GM19438 (cell line): Measurements from ENCODE around the gene CA11.
"Not testable (repeated sequence)": the region's sequence is repeated elsewhere in the genome, so short reads cannot be mapped to it uniquely, and the experiment has no call there.

Experiments used
- ATAC-seq: cut with Tn5 transposase; IDR thresholded peaks from one replicate; pipeline ENCODE4 v1.9.1; 2021; ENCODE audit warnings: low read depth; ENCODE audit not compliant: unreplicated experiment

The CA11 gene

DNA sequence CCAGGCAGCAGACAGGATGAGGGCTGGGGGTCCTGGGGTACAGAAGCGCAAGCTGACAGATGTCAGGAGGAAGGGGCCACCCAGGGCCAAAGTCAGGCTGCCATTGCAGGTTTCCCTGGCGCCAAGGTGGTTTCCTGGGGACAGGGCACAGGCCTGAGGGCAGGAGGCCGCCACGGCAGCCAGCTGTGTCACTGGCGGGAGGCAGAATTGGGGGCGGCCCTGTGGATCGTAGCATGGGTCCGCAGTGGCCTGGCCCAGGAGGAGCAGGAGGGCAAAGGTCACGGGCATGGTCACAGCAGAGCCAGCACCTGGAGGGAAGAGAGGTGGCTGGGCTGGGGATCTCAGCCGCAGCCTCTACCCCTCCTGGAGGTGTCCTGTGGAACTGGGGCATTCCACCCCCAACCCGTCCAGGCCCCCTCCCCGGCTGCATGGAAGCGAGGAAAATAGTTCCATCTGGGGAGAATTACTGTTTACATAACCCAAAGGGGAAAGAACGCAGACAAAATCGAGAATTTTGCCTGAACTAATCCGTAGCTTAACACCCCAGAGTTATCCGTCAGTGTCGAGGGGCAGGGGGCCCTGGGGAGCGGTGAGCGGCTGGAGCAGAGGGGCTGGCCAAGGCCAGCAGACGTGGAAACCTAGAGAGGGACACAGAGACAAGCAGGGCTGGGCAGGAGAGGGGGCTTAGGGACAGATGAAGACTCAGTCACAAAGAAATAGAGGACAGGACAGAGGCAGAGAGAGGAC is 24.9 kb upstream of the CA11 start:
- no peak for ATAC-seq

DNA sequence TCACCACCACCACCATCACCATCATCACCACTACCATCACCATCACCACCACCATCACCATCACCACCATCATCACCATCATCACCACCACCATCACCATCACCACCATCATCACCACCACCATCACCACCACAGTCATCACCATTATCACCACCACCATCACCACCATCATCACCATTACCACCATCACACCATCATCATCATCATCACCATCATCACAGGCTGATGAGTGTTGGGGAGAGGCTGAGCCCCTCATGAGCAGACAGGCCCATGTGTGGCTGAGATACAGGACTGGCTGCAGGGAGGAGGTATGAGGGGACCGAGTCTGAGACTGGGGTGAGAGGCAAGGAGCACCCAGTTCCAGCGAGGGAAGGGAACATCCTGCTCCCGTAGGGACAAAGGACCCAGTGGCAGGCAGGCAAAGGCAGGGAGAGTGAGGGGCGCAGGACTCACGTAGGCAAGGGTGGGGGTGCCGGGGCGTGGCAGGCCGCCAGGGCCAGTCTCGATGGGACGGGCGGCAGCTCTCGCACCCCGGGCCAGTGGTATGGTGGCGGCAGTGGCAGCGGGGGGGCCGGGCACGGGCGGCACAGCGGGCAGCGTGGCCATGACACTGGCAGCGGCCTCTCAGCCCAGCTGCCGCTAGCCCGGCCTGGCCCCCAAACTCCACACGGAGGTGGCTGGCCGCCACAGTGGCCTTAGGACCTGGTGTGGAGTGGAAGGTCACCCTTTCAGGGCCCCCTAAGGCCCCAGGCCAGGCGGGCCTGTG is 24.1 kb upstream of the CA11 start:
- ATAC-seq = no peak

DNA sequence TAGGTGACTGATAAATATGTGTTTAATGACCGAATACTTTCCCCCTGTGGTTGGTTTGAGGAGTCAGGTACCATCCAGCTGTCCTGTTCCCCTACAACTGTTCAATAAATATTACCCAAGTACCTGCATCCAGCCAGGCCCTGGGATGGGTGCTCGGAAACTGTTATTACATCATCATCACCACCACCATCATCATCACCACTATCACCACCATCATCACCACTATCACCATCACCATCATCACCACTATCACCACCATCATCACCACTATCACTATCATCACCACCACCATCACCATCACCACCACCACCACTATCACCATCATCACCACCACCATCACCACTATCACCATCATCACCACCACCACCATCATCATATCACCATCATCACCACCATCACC is 22.8 kb upstream of the CA11 start:
- no peak for ATAC-seq

DNA sequence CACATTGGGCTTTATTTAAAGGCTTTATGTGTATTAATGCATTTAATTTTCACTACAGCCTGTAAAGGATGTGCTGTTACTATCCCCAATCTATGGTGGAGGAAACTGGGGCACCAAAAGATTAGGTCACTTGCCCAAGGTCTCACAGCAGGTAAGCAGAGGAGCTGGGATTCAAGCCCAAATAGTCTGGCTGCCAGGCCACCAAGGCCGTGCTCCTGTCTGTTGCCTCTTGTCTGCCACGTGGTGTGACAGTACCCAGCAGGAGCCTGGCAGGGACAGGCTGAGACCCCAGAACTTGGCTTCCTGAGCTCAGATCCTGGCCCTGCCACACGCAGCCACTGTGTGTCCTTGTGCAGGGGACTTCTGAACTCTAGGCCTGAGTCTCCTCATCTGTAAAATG is 22.3 kb upstream of the CA11 start:
- no peak for ATAC-seq

DNA sequence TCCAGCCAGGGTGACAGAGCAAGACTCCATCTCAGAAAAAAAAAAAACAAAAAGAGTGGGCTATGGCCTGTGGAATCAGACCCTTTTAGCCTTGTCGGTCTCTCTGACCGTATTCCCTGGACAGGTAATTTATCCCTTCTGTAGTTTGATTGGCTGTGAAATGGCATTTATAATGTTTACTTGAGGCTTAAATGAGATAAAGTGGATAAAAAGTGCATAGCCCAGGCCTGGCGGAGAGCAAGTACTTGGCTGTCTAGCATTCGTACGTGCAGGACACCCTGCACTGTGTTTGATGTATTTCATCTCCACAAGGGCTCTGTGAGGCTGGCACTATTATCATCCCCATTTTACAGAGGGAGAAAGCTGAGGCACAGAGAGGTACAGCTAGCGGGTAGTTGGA is 19.8 kb upstream of the CA11 start:
- no peak for ATAC-seq

DNA sequence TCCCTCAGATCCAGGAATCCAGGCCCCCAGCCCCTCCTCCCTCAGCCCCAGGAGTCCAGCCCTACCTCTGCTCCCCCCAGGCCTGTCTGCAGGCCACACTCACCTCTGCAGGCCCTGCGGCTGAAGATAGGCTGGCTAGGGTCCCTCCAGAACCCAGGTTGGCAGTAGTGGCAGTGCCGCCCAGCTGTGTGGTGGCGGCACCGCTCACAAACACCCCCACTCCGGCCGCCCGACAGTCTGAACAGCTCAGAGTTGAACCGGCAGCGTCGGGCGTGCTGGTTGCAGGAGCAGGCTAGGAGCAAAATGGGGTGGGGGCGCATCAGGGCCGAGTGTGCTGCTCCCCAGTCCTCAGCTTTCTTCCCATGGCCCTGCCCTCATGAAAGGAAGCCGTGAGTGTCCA is 18.5 kb upstream of the CA11 start:
- ATAC-seq = no peak

DNA sequence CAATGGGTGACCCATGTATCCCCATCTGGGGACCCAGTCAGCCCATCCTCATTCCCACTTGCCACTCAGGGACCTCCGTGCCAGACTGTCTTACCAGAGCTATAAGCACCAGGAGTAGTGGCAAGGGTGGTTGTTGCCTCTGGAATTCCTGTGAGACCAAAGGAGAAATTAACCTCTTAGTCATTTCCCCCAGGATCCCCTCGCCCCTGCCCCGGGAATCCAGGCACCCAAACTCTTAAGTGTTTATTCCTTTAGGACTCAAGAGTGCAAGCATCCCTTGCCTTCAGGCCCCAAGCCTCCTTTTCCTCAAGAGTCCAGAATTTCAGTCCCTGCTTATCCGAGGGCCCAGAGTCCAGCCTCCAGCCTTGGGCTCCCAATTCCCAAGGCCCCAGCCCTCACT is 17.7 kb upstream of the CA11 start:
- no peak for ATAC-seq

DNA sequence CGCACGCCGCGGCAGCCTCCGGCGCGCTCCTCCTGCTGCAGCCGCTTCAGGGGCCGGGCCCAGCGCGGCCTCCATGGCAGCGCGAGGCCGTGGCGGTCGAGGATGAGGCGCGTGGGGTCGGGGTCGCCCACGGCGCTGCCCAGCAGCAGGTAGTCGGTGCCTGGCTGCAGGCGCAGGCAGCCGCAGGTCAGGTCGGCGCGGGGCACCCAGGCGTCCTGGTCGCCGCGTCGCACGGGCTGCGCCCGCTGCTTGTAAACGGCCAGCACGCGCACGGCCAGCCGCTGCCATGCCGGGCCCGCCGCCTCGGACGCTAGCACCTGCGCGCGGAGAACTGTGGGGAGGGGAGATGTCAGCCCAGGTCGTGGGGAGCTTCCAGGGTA is 15.7 kb upstream of the CA11 start:
- no peak for ATAC-seq

DNA sequence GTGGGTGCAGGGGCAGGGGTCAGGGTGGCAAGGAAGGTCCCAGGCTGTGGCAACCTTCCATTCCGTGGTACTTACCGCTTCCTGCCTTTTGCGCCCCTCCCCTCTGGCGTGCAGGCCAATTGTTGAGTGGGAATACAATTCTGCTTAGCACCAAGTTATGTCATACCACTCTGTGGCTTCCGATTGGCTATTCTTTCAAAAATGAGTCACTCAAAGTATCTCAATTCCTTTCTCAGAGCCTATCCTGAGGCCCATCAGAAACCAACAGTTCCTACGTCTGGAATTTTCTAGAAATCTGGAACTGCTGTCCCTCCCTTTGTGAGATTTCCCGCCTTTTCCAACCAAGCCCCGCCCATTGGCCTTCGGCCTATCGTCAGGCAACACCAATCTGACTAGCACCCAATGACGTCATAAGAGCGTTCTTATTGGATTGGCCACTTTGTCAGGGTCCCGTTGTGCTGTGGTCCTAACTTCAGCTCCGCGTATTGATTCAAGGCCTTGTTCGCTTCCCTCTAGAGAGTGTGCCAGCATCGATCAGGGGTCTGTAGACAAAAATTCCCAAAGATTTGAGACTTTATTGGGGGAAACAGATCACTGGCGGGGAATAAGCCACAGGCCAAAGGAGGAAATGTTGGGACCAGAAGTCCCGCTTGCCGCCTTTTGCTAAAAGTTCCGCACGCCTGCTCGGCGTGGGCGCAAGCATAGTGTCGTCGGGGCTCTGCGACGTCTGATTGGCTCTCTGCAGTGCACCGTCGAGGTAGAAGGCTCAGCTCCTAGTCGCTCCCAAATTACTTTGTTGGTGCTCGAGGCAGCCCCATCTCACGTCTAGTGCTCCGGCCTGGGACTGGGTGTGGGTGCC is 15.1 kb upstream of the CA11 start:
- peak; percentile 80 for ATAC-seq

DNA sequence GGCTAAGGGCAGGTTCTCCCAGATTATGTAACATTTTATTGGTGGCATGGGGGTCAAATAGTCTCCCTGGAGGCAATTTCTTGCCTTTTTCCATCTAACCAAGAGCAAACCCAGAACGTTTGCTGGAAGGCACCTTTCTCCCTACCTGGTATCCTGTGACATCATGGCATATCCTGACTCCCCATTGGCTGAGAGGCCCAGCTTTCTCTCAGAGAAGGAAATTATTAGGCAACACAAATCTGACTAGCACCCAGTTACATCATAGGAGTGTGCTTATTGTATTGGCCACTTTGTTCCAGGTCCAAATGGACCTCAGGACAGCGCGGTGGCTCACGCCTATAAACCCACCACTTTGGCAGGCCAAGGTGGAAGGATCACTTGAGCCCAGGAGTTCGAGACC is 13.8 kb upstream of the CA11 start:
- ATAC-seq = no peak

DNA sequence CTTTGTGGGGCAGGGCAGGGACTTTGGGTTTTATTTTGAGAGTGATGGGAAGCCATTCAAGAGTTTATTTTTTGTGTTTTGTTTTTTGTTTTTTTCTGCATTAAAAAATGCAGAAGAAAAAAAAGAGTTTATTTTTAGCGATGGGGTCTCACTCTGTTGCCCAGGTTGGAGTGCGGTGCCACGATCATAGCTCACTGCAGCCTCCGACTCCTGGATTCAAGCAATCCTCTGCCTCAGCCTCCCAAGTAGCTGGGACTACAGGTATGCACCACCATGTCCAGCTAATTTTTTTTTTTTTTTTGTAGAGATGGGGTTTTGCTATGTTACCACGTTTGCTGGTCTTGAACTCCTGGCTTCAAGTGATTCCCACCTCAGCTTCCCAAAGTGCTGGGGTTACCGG is 12.5 kb upstream of the CA11 start:
- ATAC-seq = no peak

DNA sequence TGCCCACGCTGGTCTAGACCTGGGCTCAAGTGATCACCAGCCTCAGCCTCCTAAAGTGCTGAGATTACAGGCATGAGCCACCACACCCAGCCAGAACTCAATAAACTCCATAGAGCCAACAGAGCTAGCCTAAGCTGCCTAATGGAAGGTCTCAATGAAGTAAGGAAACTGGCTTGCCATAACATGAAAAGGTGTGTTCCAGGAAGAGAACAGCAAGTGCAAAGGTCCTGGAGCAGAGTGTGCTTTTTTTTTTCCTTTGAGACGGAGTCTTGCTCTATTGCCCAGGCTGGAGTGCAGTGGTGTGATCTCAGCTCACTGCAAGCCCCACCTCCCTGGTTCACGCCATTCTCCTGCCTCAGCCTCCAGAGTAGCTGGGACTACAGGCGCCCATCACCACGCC is 11.8 kb upstream of the CA11 start:
- ATAC-seq = not testable (repeated sequence)

DNA sequence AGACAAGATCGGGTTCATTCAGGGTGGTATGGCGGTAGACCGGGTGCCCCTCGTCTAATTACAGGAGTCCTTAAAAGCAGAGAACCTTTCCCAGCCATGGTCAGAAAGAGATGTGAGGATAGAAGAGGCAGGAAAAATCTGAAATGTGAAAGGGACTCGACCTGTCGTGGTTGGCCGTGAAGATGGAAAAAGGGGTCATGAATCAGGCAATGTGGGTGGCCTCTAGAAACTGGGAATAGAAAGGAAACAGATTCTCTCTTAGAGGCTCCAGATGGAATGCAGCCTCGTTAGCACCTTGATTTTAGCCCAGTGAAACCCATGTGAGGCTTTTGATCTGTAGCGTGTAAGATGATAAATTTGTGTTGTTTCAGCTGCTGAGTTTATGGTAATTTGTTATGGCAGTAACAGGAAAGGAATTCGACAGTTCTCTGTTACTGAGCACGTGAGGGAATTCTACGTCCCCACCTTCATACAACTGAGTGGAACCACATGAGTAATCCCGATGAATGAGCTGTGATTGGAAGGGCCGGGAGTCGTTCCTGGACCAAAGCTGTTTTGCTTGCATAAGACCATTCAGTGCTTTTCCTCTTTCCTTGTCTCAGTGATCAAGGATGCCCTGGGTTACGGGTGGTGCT is 11.0 kb upstream of the CA11 start:
- ATAC-seq = no peak

DNA sequence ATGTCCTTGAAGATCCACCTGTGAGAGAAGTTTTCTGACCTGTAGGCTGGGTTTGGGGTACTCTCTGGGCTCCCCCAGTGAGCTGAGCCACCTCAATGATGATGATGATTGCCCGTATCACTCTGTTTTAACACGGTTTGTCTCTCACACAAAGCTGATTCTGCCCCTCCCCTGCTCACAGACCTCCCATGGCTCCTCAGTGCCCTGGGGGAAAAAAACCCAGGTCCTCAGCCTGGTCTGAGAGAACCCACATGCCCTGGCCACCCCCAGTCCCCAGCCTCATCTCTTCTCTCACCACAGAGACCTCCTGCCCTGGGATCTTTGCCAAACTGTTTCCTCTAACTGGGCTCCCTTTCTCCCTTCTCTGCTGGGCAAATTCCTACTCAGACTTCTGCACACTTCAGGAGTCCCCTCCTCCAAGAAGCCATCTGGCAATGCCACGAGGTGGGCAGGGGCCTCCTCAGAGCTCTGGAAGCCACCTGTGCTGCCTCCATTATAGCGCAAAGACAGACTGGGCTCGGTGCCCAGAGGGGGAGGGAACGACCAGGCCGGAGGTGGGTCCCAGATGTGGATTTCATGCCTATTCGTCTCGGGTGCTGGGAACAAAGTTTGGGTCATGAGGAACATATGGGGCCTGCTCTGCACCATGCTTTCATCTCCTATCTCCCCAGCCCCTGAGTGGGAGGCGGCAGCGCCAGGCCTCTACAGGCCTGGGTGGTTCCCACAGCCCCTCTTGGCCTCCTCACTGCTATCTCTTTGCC is 8.5 kb upstream of the CA11 start:
- no peak for ATAC-seq

DNA sequence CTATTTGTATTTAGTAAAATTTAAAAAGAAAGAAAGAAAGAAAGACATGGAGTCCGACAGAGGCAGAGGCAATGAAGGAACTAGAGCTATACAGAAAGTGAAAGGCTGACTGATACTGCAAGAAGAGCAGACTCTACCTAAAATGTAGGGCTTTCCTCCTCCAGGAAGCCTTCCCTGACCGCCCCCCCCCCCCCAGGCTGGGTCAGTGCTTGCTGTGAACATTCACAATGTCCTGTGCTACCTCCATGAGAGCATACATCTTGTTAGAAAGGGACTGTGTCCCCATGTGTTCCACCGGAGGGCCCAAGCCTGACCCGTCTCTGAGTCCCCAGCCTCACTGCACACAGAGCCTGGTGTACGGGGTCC is 5.7 kb upstream of the CA11 start:
- ATAC-seq = no peak

DNA sequence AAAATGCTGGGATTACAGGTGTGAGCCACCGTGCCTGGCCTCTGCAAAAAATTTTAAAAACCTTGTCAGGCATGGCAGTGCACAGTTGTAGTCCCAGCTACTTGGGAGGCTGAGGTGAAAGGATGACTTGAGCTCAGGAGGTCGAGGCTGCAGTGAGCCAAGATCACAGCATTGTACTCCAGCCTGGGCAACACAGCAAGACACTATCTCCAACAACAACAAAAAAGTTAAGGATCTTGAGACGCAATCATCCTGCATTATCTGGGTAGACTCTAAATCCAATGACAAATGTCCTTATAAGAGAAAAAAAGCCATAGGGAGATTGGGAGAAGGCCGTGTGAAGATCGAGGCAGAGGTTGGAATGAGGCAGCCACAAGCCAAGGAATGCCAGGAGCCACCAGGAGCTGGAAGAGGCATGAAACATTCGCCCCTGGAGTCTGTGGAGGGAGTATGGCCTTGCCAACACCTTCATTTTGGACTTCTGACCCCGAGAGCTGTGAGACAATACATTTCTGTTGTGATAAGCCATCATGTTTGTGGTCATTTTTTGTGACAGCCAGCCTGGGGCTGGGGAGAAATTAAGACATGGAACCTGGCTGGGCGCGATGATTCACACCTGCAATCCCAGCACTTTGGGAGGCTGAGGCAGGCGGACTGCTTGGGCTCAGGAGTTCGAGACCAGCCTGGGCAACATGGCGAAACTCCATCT is 5.1 kb upstream of the CA11 start:
- no peak for ATAC-seq

DNA sequence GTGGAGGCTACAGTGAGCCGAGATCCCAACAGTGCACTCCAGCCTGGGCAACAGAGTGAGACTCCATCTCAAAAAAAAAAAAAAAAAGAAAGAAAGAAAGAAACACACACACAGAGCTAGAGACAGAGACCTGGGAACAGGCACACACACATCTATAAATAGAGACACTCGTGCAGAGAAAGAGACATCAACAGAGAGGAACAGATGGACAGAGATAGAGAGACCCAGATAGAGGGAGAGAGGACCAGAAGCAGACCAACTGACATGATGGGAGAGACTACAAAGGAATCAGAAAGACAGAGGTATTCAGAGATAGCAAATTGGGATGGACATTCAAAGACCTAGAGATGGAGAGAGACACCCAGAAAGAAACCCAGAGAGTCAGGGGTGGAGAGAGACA is 2.1 kb upstream of the CA11 start:
- no peak for ATAC-seq

DNA sequence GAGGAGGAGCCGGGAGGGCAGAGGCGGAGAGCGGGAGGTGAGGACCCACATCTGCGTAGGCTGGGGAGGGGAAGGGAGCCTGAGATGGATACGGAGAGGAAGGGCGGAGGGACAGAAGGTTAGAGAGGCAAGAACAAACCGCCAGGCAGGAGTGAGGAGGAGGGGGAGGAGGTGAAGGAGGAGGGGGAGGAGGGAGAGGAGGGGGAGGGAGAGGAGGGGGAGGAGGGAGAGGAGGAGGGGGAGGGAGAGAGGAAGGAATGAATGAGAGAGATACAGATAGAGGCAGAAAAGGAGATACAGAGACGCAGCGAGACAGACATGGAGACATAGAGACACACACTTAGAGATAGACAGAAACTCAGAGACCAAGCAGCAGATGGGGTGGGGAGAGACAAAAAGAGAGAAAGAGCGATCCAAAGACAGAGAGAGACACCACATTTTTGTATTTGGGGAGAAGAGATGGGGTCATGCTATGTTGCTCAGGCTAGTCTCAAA is 782 bp upstream of the CA11 start:
- no peak for ATAC-seq

DNA sequence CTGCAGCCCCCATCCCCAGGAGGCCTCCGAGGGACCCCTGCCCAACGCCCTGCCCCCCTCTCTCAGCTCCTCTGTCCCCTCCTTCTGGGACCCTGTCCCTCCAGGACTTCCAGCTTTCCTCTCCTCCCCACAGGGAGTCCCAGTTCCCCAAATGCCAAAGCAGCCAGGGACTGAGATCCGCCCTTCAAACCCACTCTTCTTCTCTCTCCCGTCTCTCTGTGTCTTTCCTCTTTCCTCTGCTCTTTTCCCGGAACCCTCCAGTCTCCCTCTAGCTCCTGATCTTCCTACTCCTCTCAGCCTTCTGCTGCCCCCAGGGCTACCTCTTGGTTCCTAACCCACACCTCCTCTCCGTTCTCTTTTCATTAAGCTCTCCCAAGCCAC is 377 bp downstream of the CA11 start:
- ATAC-seq = no peak
